ENCODE measurements around the gene WNT5A. TPM values are rescaled to one million over a fixed set of nuclear protein-coding genes. Genes with fewer than 3 reads are reported as not detected.

The WNT5A gene
- total RNA-seq, 2 experiments from 2014 or later = not detected

- POLR2A ChIA-PET = no interaction called here
- Mint-ChIP-seq H3K9me3 (no peaks in the 10 kb centered on the region), H3K27me3 (peaks cover 3% of the 10 kb centered on the region), H3K4me1 (no peaks in the 10 kb centered on the region), H3K4me3 (no peak overlapping the region), H3K27ac (no peak overlapping the region), H3K36me3 (no peaks in the 10 kb centered on the region)
- ATAC-seq (ENCODE audit: low read depth) (no peak), DNase-seq (no peak)
These were observed 46.9 kb downstream of the WNT5A start for GRCh38 chr3:55440104-55440708.

GRCh38 chr3:55439657-55440056, 47.4 kb downstream of the WNT5A start:
- DNase-seq = no peak
- ATAC-seq (ENCODE audit: low read depth) = no peak
- no peak overlapping the region for H3K27ac Mint-ChIP-seq
- H3K36me3 Mint-ChIP-seq = no peaks in the 10 kb centered on the region
- H3K27me3 Mint-ChIP-seq = peaks cover 3% of the 10 kb centered on the region
- H3K4me3 Mint-ChIP-seq = no peak overlapping the region
- POLR2A ChIA-PET = no interaction called here
- H3K4me1 Mint-ChIP-seq = no peaks in the 10 kb centered on the region
- no peaks in the 10 kb centered on the region for H3K9me3 Mint-ChIP-seq

- H3K36me3 Mint-ChIP-seq = no peaks in the 10 kb centered on the region
- H3K9me3 Mint-ChIP-seq = no peaks in the 10 kb centered on the region
These were observed 50.5 kb downstream of the WNT5A start for GRCh38 chr3:55436644-55437043.

GRCh38 chr3:55435491-55435890, 51.6 kb downstream of the WNT5A start:
- Mint-ChIP-seq H3K4me1 (no peaks in the 10 kb centered on the region), H3K27me3 (peaks cover 3% of the 10 kb centered on the region), H3K36me3 (no peaks in the 10 kb centered on the region), H3K4me3 (no peak overlapping the region), H3K27ac (no peak overlapping the region), H3K9me3 (no peaks in the 10 kb centered on the region)
- POLR2A ChIA-PET = no interaction called here
- DNase-seq = no peak
- no peak for ATAC-seq (ENCODE audit: low read depth)

More at GRCh38 chr3:55436644-55437043, 50.5 kb downstream of the WNT5A start:
- POLR2A ChIA-PET = no interaction called here
- DNase-seq = no peak
- H3K4me1 Mint-ChIP-seq = no peaks in the 10 kb centered on the region
- ATAC-seq (ENCODE audit: low read depth) = no peak
- no peak overlapping the region for H3K4me3 Mint-ChIP-seq
- H3K27ac Mint-ChIP-seq = no peak overlapping the region
- H3K27me3 Mint-ChIP-seq = peaks cover 3% of the 10 kb centered on the region

- no peaks in the 10 kb centered on the region for H3K4me1 Mint-ChIP-seq
- no peak overlapping the region for H3K27ac Mint-ChIP-seq
- POLR2A ChIA-PET = no interaction called here
- peaks cover 3% of the 10 kb centered on the region for H3K27me3 Mint-ChIP-seq
- H3K9me3 Mint-ChIP-seq = no peaks in the 10 kb centered on the region
- ATAC-seq (ENCODE audit: low read depth) (no peak), DNase-seq (no peak)
- H3K36me3 Mint-ChIP-seq = no peaks in the 10 kb centered on the region
- H3K4me3 Mint-ChIP-seq = no peak overlapping the region
These were observed 52.3 kb downstream of the WNT5A start for GRCh38 chr3:55434789-55435188.

GRCh38 chr3:55431041-55431440, 56.1 kb downstream of the WNT5A start:
- ATAC-seq (ENCODE audit: low read depth) = no peak
- Mint-ChIP-seq H3K27ac (no peak overlapping the region), H3K9me3 (no peaks in the 10 kb centered on the region)

GRCh38 chr3:55427739-55428138, 59.4 kb downstream of the WNT5A start:
- ATAC-seq (ENCODE audit: low read depth) (no peak), DNase-seq (no peak)
- H3K4me3 Mint-ChIP-seq = no peak overlapping the region
- H3K9me3 Mint-ChIP-seq = peaks cover 1% of the 10 kb centered on the region
- POLR2A ChIA-PET = no interaction called here
- H3K27me3 Mint-ChIP-seq = no peaks in the 10 kb centered on the region
- no peaks in the 10 kb centered on the region for H3K36me3 Mint-ChIP-seq
- H3K27ac Mint-ChIP-seq = no peak overlapping the region
- no peaks in the 10 kb centered on the region for H3K4me1 Mint-ChIP-seq

More at GRCh38 chr3:55431041-55431440, 56.1 kb downstream of the WNT5A start:
- no peaks in the 10 kb centered on the region for H3K4me1 Mint-ChIP-seq
- no peak overlapping the region for H3K4me3 Mint-ChIP-seq
- H3K36me3 Mint-ChIP-seq = no peaks in the 10 kb centered on the region
- POLR2A ChIA-PET = no interaction called here
- DNase-seq = no peak
- H3K27me3 Mint-ChIP-seq = peaks cover 2% of the 10 kb centered on the region

GRCh38 chr3:55426486-55426885, 60.6 kb downstream of the WNT5A start:
- Mint-ChIP-seq H3K27ac (no peak overlapping the region), H3K9me3 (peaks cover 1% of the 10 kb centered on the region), H3K27me3 (no peaks in the 10 kb centered on the region), H3K4me3 (no peak overlapping the region), H3K4me1 (no peaks in the 10 kb centered on the region), H3K36me3 (no peaks in the 10 kb centered on the region)
- no peak for DNase-seq
- POLR2A ChIA-PET = no interaction called here
- ATAC-seq (ENCODE audit: low read depth) = no peak

GRCh38 chr3:55423782-55424181, 63.3 kb downstream of the WNT5A start:
- no peaks in the 10 kb centered on the region for H3K27me3 Mint-ChIP-seq
- POLR2A ChIA-PET = no interaction called here
- no peak overlapping the region for H3K27ac Mint-ChIP-seq
- peaks cover 1% of the 10 kb centered on the region for H3K9me3 Mint-ChIP-seq
- no peaks in the 10 kb centered on the region for H3K4me1 Mint-ChIP-seq
- ATAC-seq (ENCODE audit: low read depth) (no peak), DNase-seq (no peak)
- H3K4me3 Mint-ChIP-seq = no peak overlapping the region
- no peaks in the 10 kb centered on the region for H3K36me3 Mint-ChIP-seq

- H3K9me3 Mint-ChIP-seq = peaks cover 3% of the 10 kb centered on the region
These were observed 69.9 kb downstream of the WNT5A start for GRCh38 chr3:55417211-55417610.

GRCh38 chr3:55416331-55416821, 70.7 kb downstream of the WNT5A start:
- ATAC-seq (ENCODE audit: low read depth) (no peak), DNase-seq (no peak)
- no peak overlapping the region for H3K4me3 Mint-ChIP-seq
- POLR2A ChIA-PET = no interaction called here
- no peaks in the 10 kb centered on the region for H3K4me1 Mint-ChIP-seq
- peaks cover 3% of the 10 kb centered on the region for H3K9me3 Mint-ChIP-seq
- no peaks in the 10 kb centered on the region for H3K27me3 Mint-ChIP-seq
- H3K27ac Mint-ChIP-seq = no peak overlapping the region
- H3K36me3 Mint-ChIP-seq = no peaks in the 10 kb centered on the region

More at GRCh38 chr3:55417211-55417610, 69.9 kb downstream of the WNT5A start:
- no peaks in the 10 kb centered on the region for H3K27me3 Mint-ChIP-seq
- H3K27ac Mint-ChIP-seq = no peak overlapping the region
- POLR2A ChIA-PET = no interaction called here
- ATAC-seq (ENCODE audit: low read depth) = no peak
- no peaks in the 10 kb centered on the region for H3K36me3 Mint-ChIP-seq
- DNase-seq = no peak
- H3K4me3 Mint-ChIP-seq = no peak overlapping the region
- H3K4me1 Mint-ChIP-seq = no peaks in the 10 kb centered on the region
